GM03348 (cell line): ENCODE data around the gene SPNS1.
"Not testable (repeated sequence)": the region's sequence is repeated elsewhere in the genome, so short reads cannot be mapped to it uniquely, and the experiment has no call there.

Experiments used
- DNase-seq: peaks from one replicate; pipeline ENCODE4 v3.0.0; 2012; ENCODE audit warnings: low spot score

SPNS1 gene

GRCh38 chr16:28974437-28975157 lies at the start of gene SPNS1:
Gene SPNS1, plus strand, starts transcription at chr16:28974778. Its CDS starts 374 bp downstream, at chr16:28975152.
- DNase-seq = peak; percentile 99

- DNase-seq = peak; percentile 82
These were observed 49.0 kb upstream of the SPNS1 start for GRCh38 chr16:28925386-28926228.

DNA sequence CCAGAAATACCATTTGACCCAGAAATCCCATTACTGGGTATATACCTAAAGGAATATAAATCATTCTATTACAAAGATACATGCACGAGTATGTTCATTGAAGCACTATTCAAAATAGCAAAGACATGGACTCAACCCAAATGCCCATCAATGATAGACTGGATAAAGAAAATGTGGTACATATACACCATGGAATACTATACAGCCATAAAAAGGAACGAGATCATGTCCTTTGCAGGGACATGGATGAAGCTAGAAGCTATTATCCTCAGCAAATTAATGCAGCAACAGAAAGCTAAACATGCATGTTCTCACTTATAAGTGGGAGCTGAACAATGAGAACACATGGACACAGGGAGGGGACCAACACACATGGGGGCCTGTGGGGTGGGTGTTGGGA lies 48.3 kb upstream of the SPNS1 start:
- DNase-seq = not testable (repeated sequence)

- no peak for DNase-seq
These were observed 46.8 kb upstream of the SPNS1 start for GRCh38 chr16:28927815-28928214.

DNA sequence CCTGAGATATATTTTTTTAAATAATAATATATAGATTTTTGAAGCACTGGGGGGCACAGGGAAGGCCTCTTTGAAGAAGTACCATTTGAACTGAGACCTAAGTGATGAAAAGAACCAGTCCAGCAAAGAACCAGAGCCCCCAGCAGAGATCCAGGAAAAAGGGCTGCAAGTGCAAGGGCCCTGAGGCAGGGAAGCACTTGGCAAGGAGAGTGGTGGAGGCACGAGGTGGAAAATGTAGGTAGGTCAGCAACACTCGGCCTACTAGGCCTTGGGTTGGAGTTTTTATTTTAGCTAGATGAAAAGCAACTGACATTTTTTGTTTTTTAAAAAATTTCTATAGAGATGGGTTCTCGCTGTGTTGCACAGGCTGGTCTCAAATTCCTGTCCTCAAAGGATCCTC lies 44.4 kb upstream of the SPNS1 start:
- no peak for DNase-seq

DNA sequence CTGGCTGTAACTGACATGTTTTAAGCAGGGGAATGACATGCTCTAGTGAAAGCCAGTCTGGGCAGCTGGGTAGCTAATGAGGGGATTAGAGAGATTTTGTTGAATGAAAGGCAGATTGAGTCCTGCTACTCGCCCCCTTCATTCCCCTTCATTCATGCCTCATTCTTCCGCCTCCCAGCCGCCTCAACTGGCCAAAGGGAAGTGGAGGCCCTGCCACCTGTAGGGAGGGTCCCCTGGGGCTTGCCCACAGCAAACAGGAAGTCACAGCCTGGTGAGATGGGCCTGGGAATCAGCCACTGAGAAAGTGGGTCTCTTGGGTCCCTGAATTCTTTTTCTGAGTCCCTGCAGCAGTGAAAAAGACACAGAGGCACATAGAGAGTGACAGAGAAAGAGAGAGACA lies 43.9 kb upstream of the SPNS1 start:
- no peak for DNase-seq

GRCh38 chr16:28931801-28932225 lies 42.8 kb upstream of the SPNS1 start, which contains the start of gene CD19:
Gene CD19, plus strand, starts transcription at chr16:28931971. Its CDS starts 30 bp downstream, at chr16:28932001.
- no peak for DNase-seq

- no peak for DNase-seq
These were observed 42.0 kb upstream of the SPNS1 start for GRCh38 chr16:28932339-28933141.

GRCh38 chr16:28933171-28933570 lies 41.4 kb upstream of the SPNS1 start:
- no peak for DNase-seq

- DNase-seq = no peak
These were observed 39.2 kb upstream of the SPNS1 start for GRCh38 chr16:28935346-28935745.

GRCh38 chr16:28935924-28936783 lies 38.4 kb upstream of the SPNS1 start:
- DNase-seq = peak; percentile 64

DNA sequence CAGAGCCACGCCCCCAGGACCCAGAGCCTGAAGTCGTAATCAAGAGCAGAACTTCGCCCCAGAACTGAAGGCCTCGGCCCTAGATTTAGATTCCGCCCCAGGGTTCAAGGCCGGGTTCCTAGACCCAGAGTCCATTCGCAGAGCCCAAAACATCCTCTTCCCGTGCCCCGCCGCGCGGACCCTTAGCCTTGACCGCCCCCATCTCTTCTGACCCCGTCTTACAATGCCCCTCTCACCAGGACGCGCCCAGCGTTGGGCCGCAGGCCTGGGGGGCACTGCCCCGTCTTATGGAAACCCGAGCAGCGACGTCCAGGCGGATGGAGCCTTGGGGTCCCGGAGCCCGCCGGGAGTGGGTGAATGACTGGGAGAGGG lies 37.8 kb upstream of the SPNS1 start:
- no peak for DNase-seq

DNA sequence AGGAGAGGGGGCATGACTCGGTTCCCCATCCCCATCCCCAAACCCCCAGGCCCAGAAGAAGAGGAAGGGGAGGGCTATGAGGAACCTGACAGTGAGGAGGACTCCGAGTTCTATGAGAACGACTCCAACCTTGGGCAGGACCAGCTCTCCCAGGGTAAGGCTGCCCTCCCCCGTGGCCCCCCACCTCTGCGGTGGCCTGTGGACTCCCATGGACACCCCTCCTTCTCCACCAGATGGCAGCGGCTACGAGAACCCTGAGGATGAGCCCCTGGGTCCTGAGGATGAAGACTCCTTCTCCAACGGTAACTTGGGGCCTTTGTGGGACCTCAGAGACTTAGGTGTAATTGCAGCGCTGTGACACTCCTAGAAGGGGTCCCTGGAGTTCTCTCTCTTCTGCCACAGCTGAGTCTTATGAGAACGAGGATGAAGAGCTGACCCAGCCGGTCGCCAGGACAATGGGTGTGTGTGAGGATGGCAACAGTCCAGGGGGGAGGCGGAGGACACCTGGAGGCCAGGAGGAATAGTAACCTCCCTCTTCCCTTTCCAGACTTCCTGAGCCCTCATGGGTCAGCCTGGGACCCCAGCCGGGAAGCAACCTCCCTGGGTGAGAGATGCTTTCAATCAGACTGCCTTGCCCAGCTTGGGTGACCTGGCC lies 37.2 kb upstream of the SPNS1 start:
- no peak for DNase-seq

GRCh38 chr16:28938721-28939120 lies 35.9 kb upstream of the SPNS1 start:
- no peak for DNase-seq

GRCh38 chr16:28939825-28940224 lies 34.8 kb upstream of the SPNS1 start:
- not testable (repeated sequence) for DNase-seq

- no peak for DNase-seq
These were observed 31.3 kb upstream of the SPNS1 start for GRCh38 chr16:28943281-28943680.

GRCh38 chr16:28946681-28947080 lies 27.9 kb upstream of the SPNS1 start:
- no peak for DNase-seq

GRCh38 chr16:28950648-28951409 lies 23.7 kb upstream of the SPNS1 start, which contains the start of gene NFATC2IP:
Gene NFATC2IP, plus strand, starts transcription at chr16:28950937. Its CDS starts 75 bp downstream, at chr16:28951012.
- peak; percentile 99 for DNase-seq

DNA sequence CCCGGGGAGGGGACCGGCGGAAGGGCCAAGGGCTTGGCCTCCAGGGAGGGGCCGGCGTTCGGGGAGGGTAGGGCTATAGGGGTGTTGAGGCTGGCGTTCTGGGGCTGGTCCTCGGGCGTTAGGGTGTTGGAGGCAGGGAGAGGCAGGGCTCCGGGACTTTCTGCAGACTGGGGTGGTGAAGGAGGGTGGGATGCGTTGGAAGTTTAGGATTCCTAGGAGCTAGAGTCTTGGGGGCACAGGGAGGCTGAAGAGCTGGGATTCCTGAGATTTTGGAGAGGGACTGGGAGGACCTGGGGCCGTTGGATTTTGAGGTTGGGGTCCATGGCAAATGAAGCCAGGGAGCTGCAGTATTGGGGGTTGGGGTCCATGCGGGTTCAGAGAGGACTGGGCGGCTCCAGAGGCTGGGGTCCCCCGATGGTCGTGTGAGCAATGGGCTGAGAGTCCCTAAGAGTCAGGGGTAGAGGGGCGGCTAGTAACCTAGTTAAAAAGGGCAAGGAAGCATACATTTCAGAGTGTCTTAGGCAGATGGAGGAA lies 23.1 kb upstream of the SPNS1 start:
- DNase-seq = no peak

DNA sequence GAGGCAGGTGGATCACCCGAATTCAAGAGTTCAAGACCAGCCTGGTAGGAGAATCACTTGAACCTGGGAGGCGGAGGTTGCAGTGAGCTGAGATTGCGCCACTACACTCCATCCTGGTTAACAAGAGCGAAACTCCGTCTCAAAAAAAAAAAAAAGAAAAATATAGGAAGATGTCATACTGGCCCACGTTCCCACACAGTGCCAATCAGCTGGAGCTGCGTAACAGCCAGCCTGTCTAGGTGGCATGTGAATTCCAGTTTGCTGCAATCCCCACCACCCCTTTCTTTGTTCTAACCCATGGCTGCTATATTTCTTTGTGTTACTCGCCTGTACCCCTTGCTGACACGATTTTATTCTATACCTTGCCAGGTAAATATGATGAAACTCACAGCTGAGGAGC lies 16.4 kb upstream of the SPNS1 start:
- no peak for DNase-seq
